Naive thymus-derived CD4-positive, alpha-beta T cell (primary cell): Measurements from ENCODE around the gene RELN. TPM values are rescaled to one million over a fixed set of nuclear protein-coding genes. Genes with fewer than 3 reads are reported as not detected.

Experiments
- ATAC-seq: fragments of 150-1000 bp; cut with Tn5 transposase; 2 replicates; pipeline ENCODE4 v1.10.0; 2021; ENCODE audit warnings: mild to moderate bottlenecking, moderate library complexity
- CTCF ChIA-PET: fragments of 350-600 bp; sonication (Branson Sonifier 250); formaldehyde crosslinking; loops from one replicate; lab custom pipeline; 2021; ENCODE audit warnings: antibody characterized with exemption; lab: Charles Lee
- POLR2A ChIA-PET: fragments of 350-600 bp; sonication (Branson Sonifier 250); formaldehyde crosslinking; loops from one replicate; lab custom pipeline; 2021; ENCODE audit warnings: antibody characterized with exemption, inconsistent platforms; lab: Charles Lee
- DNase-seq, 9 donors: peaks; one replicate each; pipeline versions ENCODE4 v3.0.0 to v3.0.0-alpha.2; 2020 to 2022; ENCODE audit warnings: mixed read lengths in 1 of 9
- H3K27ac ChIP-seq: one replicate; pipeline ENCODE4 v1.7.0; 2013; ENCODE audit warnings: mild to moderate bottlenecking, low read depth, low read length, moderate library complexity
- H3K27me3 ChIP-seq, 2 donors: one replicate each; pipeline ENCODE4 v1.7.0; 2013; ENCODE audit warnings: low read length in 2 of 2, mild to moderate bottlenecking in 2 of 2, moderate library complexity in 2 of 2; ENCODE audit not compliant: control insufficient read depth in 2 of 2, insufficient read depth in 2 of 2
- H3K36me3 ChIP-seq, 3 experiments: 1 replicate in 2 of 3; 2 replicates in 1 of 3; pipeline ENCODE4 v1.7.0; 2013; ENCODE audit warnings: low read length in 3 of 3, mild to moderate bottlenecking in 3 of 3, moderate library complexity in 1 of 3; ENCODE audit not compliant: insufficient read depth in 3 of 3, control insufficient read depth in 2 of 3
- H3K4me1 ChIP-seq, 2 donors: one replicate each; pipeline ENCODE4 v1.7.0; 2013; ENCODE audit warnings: low read length in 2 of 2, mild to moderate bottlenecking in 2 of 2, moderate library complexity in 1 of 2; ENCODE audit not compliant: control insufficient read depth in 2 of 2, insufficient read depth in 2 of 2
- H3K4me3 ChIP-seq: 2 replicates; pipeline ENCODE4 v1.7.0; 2013; ENCODE audit warnings: mild to moderate bottlenecking, low read length
- H3K9me3 ChIP-seq, 3 experiments: 1 replicate in 2 of 3; 2 replicates in 1 of 3; pipeline ENCODE4 v1.7.0; 2013; ENCODE audit warnings: low read length in 3 of 3; ENCODE audit not compliant: control insufficient read depth in 2 of 3
- H3K27ac Mint-ChIP-seq, 9 donors: one replicate each; pipeline ENCODE4 v1.8.0; 2020 to 2022; ENCODE audit warnings: mixed read lengths in 9 of 9, mild to moderate bottlenecking in 8 of 9, moderate library complexity in 5 of 9, inconsistent platforms in 2 of 9
- H3K27me3 Mint-ChIP-seq, 5 donors: one replicate each; pipeline ENCODE4 v1.8.0; 2021 to 2022; ENCODE audit warnings: mixed read lengths in 5 of 5, mild to moderate bottlenecking in 1 of 5
- H3K36me3 Mint-ChIP-seq, 5 donors: one replicate each; pipeline ENCODE4 v1.8.0; 2020 to 2022; ENCODE audit warnings: mixed read lengths in 5 of 5, mild to moderate bottlenecking in 3 of 5, inconsistent platforms in 1 of 5
- H3K4me1 Mint-ChIP-seq, 7 donors: one replicate each; pipeline ENCODE4 v1.8.0; 2020 to 2022; ENCODE audit warnings: mixed read lengths in 7 of 7, mild to moderate bottlenecking in 3 of 7, inconsistent platforms in 1 of 7
- H3K4me3 Mint-ChIP-seq, 10 donors: one replicate each; pipeline ENCODE4 v1.8.0; 2020 to 2022; ENCODE audit warnings: mild to moderate bottlenecking in 10 of 10, mixed read lengths in 10 of 10, moderate library complexity in 6 of 10, inconsistent platforms in 2 of 10
- H3K9me3 Mint-ChIP-seq, 11 donors: one replicate each; pipeline ENCODE4 v1.8.0; 2020 to 2022; ENCODE audit warnings: mixed read lengths in 11 of 11, mild to moderate bottlenecking in 4 of 11, inconsistent platforms in 1 of 11, moderate library complexity in 1 of 11
- intact Hi-C, 2 donors: fragments of 100-400 bp; cut with micrococcal nuclease; formaldehyde crosslinking; loops; one replicate each; pipeline ENCODE4 v1.15.1; 2023
- polyA plus RNA-seq, 2 donors: library from polyadenylated mRNA; unstranded; fragments of 300-500 nt; fragmentation: Illumina TruSeq; gene quantifications; one replicate each; pipeline ENCODE4 v1.2.3, GENCODE V29; 2021
- total RNA-seq, 6 experiments: library from RNA in 5 of 6; stranded (reverse) in 5 of 6; gene quantifications; 1 replicate in 5 of 6; 2 replicates in 1 of 6; pipeline ENCODE4 v1.2.3 and lab custom pipeline; 2021 to 2026

RELN gene
- total and polyA plus RNA-seq, 7 experiments from 2014 or later: not detected

DNA sequence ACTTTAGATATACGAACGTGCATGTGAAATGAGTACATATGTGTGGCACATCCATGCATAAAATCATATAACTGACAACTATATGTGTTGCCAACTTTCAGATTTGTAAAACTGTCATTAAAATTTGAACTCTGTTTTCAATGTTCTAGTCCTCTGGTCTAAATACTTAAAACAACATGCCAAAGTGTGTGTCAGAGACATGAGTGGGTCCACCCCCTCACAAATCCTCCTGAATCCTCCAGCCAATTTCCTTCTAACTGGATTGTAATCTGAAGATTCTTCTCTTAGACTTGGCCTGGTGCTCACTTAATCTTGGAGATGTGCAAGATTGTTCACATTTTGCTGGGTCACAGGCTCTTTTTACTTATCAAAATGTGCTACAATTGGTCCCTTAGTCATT is 184.1 kb downstream of the RELN start:
- H3K27me3 Mint-ChIP-seq: peaks cover 0 to 2% (median 0%) of the 10 kb centered on the region in 5 donors
- H3K9me3 Mint-ChIP-seq: peaks cover 0 to 5% (median 0%) of the 10 kb centered on the region in 11 donors
- H3K27ac Mint-ChIP-seq: no peak overlapping the region
- H3K4me3 Mint-ChIP-seq: no peak overlapping the region
- peaks cover 0 to 15% (median 14%) of the 10 kb centered on the region in 7 donors for H3K4me1 Mint-ChIP-seq
- Histone ChIP-seq H3K27me3 (no peaks in the 10 kb centered on the region), H3K4me3 (no peak overlapping the region), H3K36me3 (no peaks in the 10 kb centered on the region), H3K27ac (no peak overlapping the region), H3K9me3 (no peaks in the 10 kb centered on the region), H3K4me1 (no peaks in the 10 kb centered on the region)
- no peak for ATAC-seq
- POLR2A ChIA-PET: no interaction called here
- intact Hi-C loops: no loop called here
- no peaks in the 10 kb centered on the region for H3K36me3 Mint-ChIP-seq
- CTCF ChIA-PET: no interaction called here
- DNase-seq: no peak

DNA sequence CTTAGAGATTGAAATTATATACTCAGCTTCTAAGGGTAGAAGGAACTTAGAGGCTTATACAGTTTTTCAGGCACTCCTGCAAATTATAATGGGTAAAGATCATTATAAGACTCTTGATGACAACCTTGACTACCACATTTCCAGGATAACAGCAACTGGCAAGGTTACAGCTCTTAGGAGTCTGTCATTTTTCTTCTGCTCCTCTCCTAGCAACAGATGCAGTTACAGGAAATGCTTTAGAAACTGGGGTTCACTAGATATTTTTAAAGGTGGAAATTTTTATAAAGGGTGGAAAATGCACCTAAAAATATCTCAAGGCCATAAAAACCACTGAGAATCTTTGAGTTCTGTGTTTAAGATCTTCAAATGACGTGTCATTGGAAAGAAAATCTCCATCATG is 185.8 kb downstream of the RELN start:
- no peak overlapping the region for H3K27ac Mint-ChIP-seq
- Histone ChIP-seq H3K36me3 (no peaks in the 10 kb centered on the region), H3K4me1 (no peaks in the 10 kb centered on the region), H3K9me3 (no peaks in the 10 kb centered on the region), H3K27me3 (no peaks in the 10 kb centered on the region), H3K27ac (no peak overlapping the region), H3K4me3 (no peak overlapping the region)
- intact Hi-C loops: no loop called here
- POLR2A ChIA-PET: no interaction called here
- H3K36me3 Mint-ChIP-seq: no peaks in the 10 kb centered on the region
- H3K9me3 Mint-ChIP-seq: peaks cover 0 to 2% (median 0%) of the 10 kb centered on the region in 11 donors
- peaks cover 0 to 1% (median 0%) of the 10 kb centered on the region in 7 donors for H3K4me1 Mint-ChIP-seq
- CTCF ChIA-PET: no interaction called here
- ATAC-seq (no peak), DNase-seq (no peak)
- no peaks in the 10 kb centered on the region for H3K27me3 Mint-ChIP-seq
- no peak overlapping the region for H3K4me3 Mint-ChIP-seq

GRCh38 chr7:103799298-103799697 is 190.2 kb downstream of the RELN start:
- peaks cover 0 to 1% (median 0%) of the 10 kb centered on the region in 7 donors for H3K4me1 Mint-ChIP-seq
- H3K27ac Mint-ChIP-seq: no peak overlapping the region
- ATAC-seq (no peak), DNase-seq (no peak)
- Histone ChIP-seq H3K27me3 (peaks cover 0 to 3% of the 10 kb centered on the region in 2 donors), H3K4me3 (no peak overlapping the region), H3K9me3 (no peaks in the 10 kb centered on the region), H3K27ac (no peak overlapping the region), H3K36me3 (no peaks in the 10 kb centered on the region), H3K4me1 (no peaks in the 10 kb centered on the region)
- peaks cover 0 to 5% (median 1%) of the 10 kb centered on the region in 5 donors for H3K27me3 Mint-ChIP-seq
- intact Hi-C loops: no loop called here
- ChIA-PET CTCF (no interaction called here), POLR2A (no interaction called here)
- no peaks in the 10 kb centered on the region for H3K9me3 Mint-ChIP-seq
- H3K36me3 Mint-ChIP-seq: no peaks in the 10 kb centered on the region
- no peak overlapping the region for H3K4me3 Mint-ChIP-seq

DNA sequence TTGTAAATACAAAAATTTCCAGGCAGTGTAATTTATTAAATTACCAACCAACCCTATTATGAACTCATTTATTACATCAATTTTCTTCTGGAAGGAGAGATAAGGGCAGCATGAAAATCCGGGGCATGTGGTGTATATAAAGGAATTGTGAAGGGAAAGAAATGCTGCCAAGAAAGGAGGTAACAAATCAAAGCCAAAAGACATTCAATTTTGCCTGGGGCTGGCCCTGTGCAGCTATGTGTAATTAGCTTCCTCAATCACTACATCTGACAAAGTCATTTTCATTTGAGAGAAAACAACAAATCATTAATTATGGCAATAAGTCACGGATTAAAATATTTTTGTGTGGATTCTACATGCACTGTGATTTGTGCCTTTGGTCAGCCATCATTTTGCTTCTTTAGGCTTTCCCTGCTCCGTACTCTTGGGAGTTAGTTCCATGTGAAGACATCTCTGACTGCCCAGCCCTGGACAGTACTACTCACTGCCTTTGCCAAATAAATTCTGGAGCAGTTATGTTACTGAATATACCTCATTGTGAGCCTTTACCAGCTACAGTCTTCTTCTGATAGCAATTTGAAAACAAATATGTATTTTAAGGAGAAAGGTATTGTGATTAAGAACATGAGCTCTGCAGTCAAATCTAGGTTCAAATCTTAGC is 191.7 kb downstream of the RELN start:
- Mint-ChIP-seq H3K27me3 (peaks cover 0 to 5% (median 2%) of the 10 kb centered on the region in 5 donors), H3K36me3 (no peaks in the 10 kb centered on the region), H3K9me3 (no peaks in the 10 kb centered on the region), H3K27ac (no peak overlapping the region), H3K4me3 (no peak overlapping the region), H3K4me1 (peaks cover 0 to 1% (median 0%) of the 10 kb centered on the region in 7 donors)
- Histone ChIP-seq H3K4me1 (no peaks in the 10 kb centered on the region), H3K4me3 (no peak overlapping the region), H3K9me3 (no peaks in the 10 kb centered on the region), H3K36me3 (no peaks in the 10 kb centered on the region), H3K27ac (no peak overlapping the region), H3K27me3 (peaks cover 0 to 3% of the 10 kb centered on the region in 2 donors)
- CTCF ChIA-PET: interaction anchor here (0.6 kb wide), 1 partner anchor 356 kb away, joined by 3 read pairs; no protein-coding TSS in a partner anchor
- POLR2A ChIA-PET: no interaction called here
- intact Hi-C loops: no loop called here
- no peak for DNase-seq
- ATAC-seq: no peak

DNA sequence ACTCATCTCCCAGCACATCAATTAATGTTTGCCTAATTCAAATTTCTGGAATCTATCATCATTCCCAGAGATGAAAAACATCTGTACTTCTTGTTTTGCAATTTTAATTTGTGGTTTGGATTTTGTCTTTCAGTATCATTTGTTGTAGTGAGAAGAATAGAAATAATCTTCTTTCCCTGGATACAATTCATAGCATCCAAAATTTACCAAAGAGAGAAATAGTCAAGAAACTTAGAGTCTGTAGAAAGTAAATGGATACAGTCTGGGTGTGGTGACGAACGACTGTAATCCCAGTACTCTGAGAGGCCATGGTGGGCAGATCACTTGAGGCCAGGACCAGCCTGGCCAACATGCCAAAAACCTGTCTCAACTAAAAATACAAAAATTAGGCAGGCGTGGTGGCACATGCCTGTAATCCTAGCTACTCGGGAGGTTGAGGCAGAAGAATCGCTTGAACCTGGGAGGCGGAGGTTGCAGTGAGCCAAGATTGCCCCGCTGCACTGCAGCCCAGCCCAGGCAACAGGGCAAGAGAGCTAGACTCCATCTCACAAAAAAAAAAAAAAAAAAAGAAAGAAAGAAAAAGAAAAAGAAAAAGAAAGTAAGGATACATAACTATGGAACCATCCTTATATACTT is 193.0 kb downstream of the RELN start:
- H3K27ac ChIP-seq: no peak overlapping the region
- H3K27me3 ChIP-seq: peaks cover 0 to 3% of the 10 kb centered on the region in 2 donors
- CTCF ChIA-PET: no interaction called here
- no peaks in the 10 kb centered on the region for H3K36me3 ChIP-seq
- H3K27me3 Mint-ChIP-seq: peaks cover 0 to 5% (median 2%) of the 10 kb centered on the region in 5 donors
- POLR2A ChIA-PET: no interaction called here
- no peak overlapping the region for H3K27ac Mint-ChIP-seq
- no peaks in the 10 kb centered on the region for H3K4me1 ChIP-seq
- no peaks in the 10 kb centered on the region for H3K36me3 Mint-ChIP-seq
- peaks cover 0 to 4% (median 0%) of the 10 kb centered on the region in 11 donors for H3K9me3 Mint-ChIP-seq
- H3K4me3 ChIP-seq: no peak overlapping the region
- DNase-seq (no peak), ATAC-seq (no peak)
- H3K4me3 Mint-ChIP-seq: no peak overlapping the region
- intact Hi-C loops: no loop called here
- peaks cover 0 to 1% (median 0%) of the 10 kb centered on the region in 7 donors for H3K4me1 Mint-ChIP-seq
- H3K9me3 ChIP-seq: no peaks in the 10 kb centered on the region

DNA sequence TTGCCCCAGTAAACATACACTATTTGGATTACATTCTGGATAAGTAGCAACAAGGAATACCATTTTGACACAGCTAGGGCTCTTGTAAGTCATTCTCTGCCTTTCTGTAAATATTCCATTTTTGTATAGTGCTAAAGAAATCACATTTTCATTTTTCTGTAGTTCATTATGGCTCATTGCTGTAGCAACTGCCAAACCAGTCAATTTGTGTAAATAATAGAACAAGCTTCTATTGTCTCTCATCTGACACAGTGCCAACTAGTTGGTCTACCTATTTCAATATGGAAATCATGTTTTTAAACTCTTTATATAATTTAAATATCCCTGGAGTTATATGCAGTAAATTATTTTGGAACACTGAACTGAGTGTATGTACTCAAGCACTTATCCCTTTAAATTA is 193.7 kb downstream of the RELN start:
- peaks cover 0 to under 1% (median 0%) of the 10 kb centered on the region in 7 donors for H3K4me1 Mint-ChIP-seq
- H3K27ac Mint-ChIP-seq: no peak overlapping the region
- DNase-seq (no peak), ATAC-seq (no peak)
- H3K36me3 Mint-ChIP-seq: no peaks in the 10 kb centered on the region
- no peak overlapping the region for H3K4me3 ChIP-seq
- no peak overlapping the region for H3K27ac ChIP-seq
- intact Hi-C loops: no loop called here
- H3K9me3 Mint-ChIP-seq: peaks cover 0 to 8% (median 2%) of the 10 kb centered on the region in 11 donors
- POLR2A ChIA-PET: no interaction called here
- no peaks in the 10 kb centered on the region for H3K36me3 ChIP-seq
- H3K27me3 ChIP-seq: peaks cover 0 to 3% of the 10 kb centered on the region in 2 donors
- no peaks in the 10 kb centered on the region for H3K4me1 ChIP-seq
- H3K27me3 Mint-ChIP-seq: peaks cover 0 to 5% (median 2%) of the 10 kb centered on the region in 5 donors
- H3K4me3 Mint-ChIP-seq: no peak overlapping the region
- H3K9me3 ChIP-seq: no peaks in the 10 kb centered on the region
- CTCF ChIA-PET: no interaction called here
